Muscle layer of colon (tissue), 2 donors: ENCODE data around the gene DLGAP1.

Experiments
- H3K27ac ChIP-seq: one replicate; pipeline ENCODE4 v1.7.0; 2013; ENCODE audit warnings: low read depth, mild to moderate bottlenecking, low read length, moderate library complexity
- H3K27me3 ChIP-seq, 2 donors: one replicate each; pipeline ENCODE4 v1.7.0; 2013; ENCODE audit warnings: low read length in 2 of 2, mild to moderate bottlenecking in 2 of 2; ENCODE audit not compliant: insufficient read depth in 2 of 2, control insufficient read depth in 1 of 2
- H3K36me3 ChIP-seq: one replicate; pipeline ENCODE4 v1.7.0; 2013; ENCODE audit warnings: mild to moderate bottlenecking, low read length; ENCODE audit not compliant: insufficient read depth
- H3K4me1 ChIP-seq: one replicate; pipeline ENCODE4 v1.7.0; 2013; ENCODE audit warnings: mild to moderate bottlenecking, low read length; ENCODE audit not compliant: insufficient read depth
- H3K4me3 ChIP-seq, 2 donors: one replicate each; pipeline ENCODE4 v1.7.0; 2013; ENCODE audit warnings: low read length in 2 of 2, low read depth in 1 of 2, mild to moderate bottlenecking in 1 of 2, moderate library complexity in 1 of 2
- H3K9ac ChIP-seq: one replicate; pipeline ENCODE4 v1.7.0; 2013; ENCODE audit warnings: low read length
- H3K9me3 ChIP-seq: one replicate; pipeline ENCODE4 v1.7.0; 2013; ENCODE audit warnings: mild to moderate bottlenecking, low read length
- donor health status: abdominal sarcoma.
- donor health status: Adenocarcinoma of cecum.

DLGAP1 gene

GRCh38 chr18:3879836-3880120 lies 575.3 kb downstream of the DLGAP1 start:
- Histone ChIP-seq H3K27me3 (no peaks in the 10 kb centered on the region), H3K4me3 (no peak overlapping the region), H3K4me1 (no peaks in the 10 kb centered on the region)

GRCh38 chr18:3879114-3879835 lies 575.8 kb downstream of the DLGAP1 start:
- Histone ChIP-seq H3K27me3 (no peaks in the 10 kb centered on the region), H3K4me3 (no peak overlapping the region), H3K9me3 (no peaks in the 10 kb centered on the region), H3K4me1 (no peaks in the 10 kb centered on the region), H3K9ac (no peak overlapping the region), H3K36me3 (no peaks in the 10 kb centered on the region), H3K27ac (no peak overlapping the region)

More at GRCh38 chr18:3879836-3880120, 575.3 kb downstream of the DLGAP1 start:
- no peaks in the 10 kb centered on the region for H3K9me3 ChIP-seq
- H3K9ac ChIP-seq: no peak overlapping the region
- no peak overlapping the region for H3K27ac ChIP-seq
- no peaks in the 10 kb centered on the region for H3K36me3 ChIP-seq

- no peak overlapping the region for H3K4me3 ChIP-seq
- no peak overlapping the region for H3K27ac ChIP-seq
- no peaks in the 10 kb centered on the region for H3K9me3 ChIP-seq
- no peaks in the 10 kb centered on the region for H3K27me3 ChIP-seq
- H3K4me1 ChIP-seq: no peaks in the 10 kb centered on the region
- no peak overlapping the region for H3K9ac ChIP-seq
- H3K36me3 ChIP-seq: no peaks in the 10 kb centered on the region
Measured at GRCh38 chr18:3878401-3878800, 576.7 kb downstream of the DLGAP1 start.

- no peak overlapping the region for H3K27ac ChIP-seq
- no peaks in the 10 kb centered on the region for H3K4me1 ChIP-seq
- no peaks in the 10 kb centered on the region for H3K9me3 ChIP-seq
- no peaks in the 10 kb centered on the region for H3K36me3 ChIP-seq
- H3K4me3 ChIP-seq: no peak overlapping the region
- no peaks in the 10 kb centered on the region for H3K27me3 ChIP-seq
- H3K9ac ChIP-seq: no peak overlapping the region
Measured at GRCh38 chr18:3877678-3878077, 577.4 kb downstream of the DLGAP1 start.

GRCh38 chr18:3875961-3876360 lies 579.1 kb downstream of the DLGAP1 start:
- H3K9ac ChIP-seq: no peak overlapping the region
- H3K27me3 ChIP-seq: no peaks in the 10 kb centered on the region
- no peak overlapping the region for H3K4me3 ChIP-seq
- H3K36me3 ChIP-seq: no peaks in the 10 kb centered on the region
- H3K27ac ChIP-seq: no peak overlapping the region
- H3K9me3 ChIP-seq: no peaks in the 10 kb centered on the region
- H3K4me1 ChIP-seq: no peaks in the 10 kb centered on the region

- H3K9ac ChIP-seq: no peak overlapping the region
Measured at GRCh38 chr18:3875376-3875775, 579.7 kb downstream of the DLGAP1 start.

GRCh38 chr18:3874581-3874980 lies 580.5 kb downstream of the DLGAP1 start:
- no peaks in the 10 kb centered on the region for H3K36me3 ChIP-seq
- H3K9me3 ChIP-seq: no peaks in the 10 kb centered on the region
- H3K27ac ChIP-seq: no peak overlapping the region
- no peaks in the 10 kb centered on the region for H3K27me3 ChIP-seq
- no peak overlapping the region for H3K4me3 ChIP-seq
- H3K4me1 ChIP-seq: no peaks in the 10 kb centered on the region
- no peak overlapping the region for H3K9ac ChIP-seq

More at GRCh38 chr18:3875376-3875775, 579.7 kb downstream of the DLGAP1 start:
- Histone ChIP-seq H3K9me3 (no peaks in the 10 kb centered on the region), H3K4me3 (no peak overlapping the region), H3K4me1 (no peaks in the 10 kb centered on the region), H3K36me3 (no peaks in the 10 kb centered on the region), H3K27ac (no peak overlapping the region), H3K27me3 (no peaks in the 10 kb centered on the region)

GRCh38 chr18:3874125-3874524 lies 581.0 kb downstream of the DLGAP1 start:
- Histone ChIP-seq H3K4me3 (no peak overlapping the region), H3K4me1 (no peaks in the 10 kb centered on the region), H3K9ac (no peak overlapping the region), H3K9me3 (no peaks in the 10 kb centered on the region), H3K27me3 (no peaks in the 10 kb centered on the region), H3K27ac (no peak overlapping the region), H3K36me3 (no peaks in the 10 kb centered on the region)

GRCh38 chr18:3873698-3874097 lies 581.4 kb downstream of the DLGAP1 start:
- no peak overlapping the region for H3K27ac ChIP-seq
- H3K9ac ChIP-seq: no peak overlapping the region
- H3K36me3 ChIP-seq: no peaks in the 10 kb centered on the region
- H3K9me3 ChIP-seq: no peaks in the 10 kb centered on the region
- H3K27me3 ChIP-seq: no peaks in the 10 kb centered on the region
- no peaks in the 10 kb centered on the region for H3K4me1 ChIP-seq
- H3K4me3 ChIP-seq: no peak overlapping the region

GRCh38 chr18:3873211-3873610 lies 581.9 kb downstream of the DLGAP1 start:
- no peak overlapping the region for H3K4me3 ChIP-seq
- no peaks in the 10 kb centered on the region for H3K36me3 ChIP-seq
- H3K9me3 ChIP-seq: no peaks in the 10 kb centered on the region
- no peaks in the 10 kb centered on the region for H3K27me3 ChIP-seq
- no peaks in the 10 kb centered on the region for H3K4me1 ChIP-seq
- no peak overlapping the region for H3K9ac ChIP-seq
- H3K27ac ChIP-seq: no peak overlapping the region

- Histone ChIP-seq H3K4me3 (no peak overlapping the region), H3K4me1 (no peaks in the 10 kb centered on the region), H3K9me3 (no peaks in the 10 kb centered on the region), H3K9ac (no peak overlapping the region), H3K27ac (no peak overlapping the region), H3K27me3 (no peaks in the 10 kb centered on the region), H3K36me3 (no peaks in the 10 kb centered on the region)
Measured at GRCh38 chr18:3872641-3873040, 582.5 kb downstream of the DLGAP1 start.

GRCh38 chr18:3871687-3872086 lies 583.4 kb downstream of the DLGAP1 start:
- no peaks in the 10 kb centered on the region for H3K27me3 ChIP-seq
- H3K36me3 ChIP-seq: no peaks in the 10 kb centered on the region

More at GRCh38 chr18:3871687-3872086, 583.4 kb downstream of the DLGAP1 start:
- Histone ChIP-seq H3K9ac (no peak overlapping the region), H3K27ac (no peak overlapping the region), H3K4me1 (no peaks in the 10 kb centered on the region), H3K9me3 (no peaks in the 10 kb centered on the region), H3K4me3 (no peak overlapping the region)
